HCT116 (cell line): ENCODE results near the gene ERBB4. TPM values are rescaled to one million over a fixed set of nuclear protein-coding genes. Genes with fewer than 3 reads are reported as not detected.

Experiments
- ATAC-seq: fragments of 200-7000 bp; cut with Tn5 transposase; 2 replicates; pipeline ENCODE4 v1.9.1; 2020; ENCODE audit warnings: mild to moderate bottlenecking, moderate library complexity
- BruUV-seq: library from RNA; stranded (reverse); fragments of 400-500 nt; replicated peaks from 2 replicates; lab custom pipeline; 2021; lab: Mats Ljungman, UMichigan
- CTCF ChIA-PET: fragments of 300-600 bp; sonication (Branson Sonifier 250); formaldehyde crosslinking; loops from one replicate; lab custom pipeline; 2021; ENCODE audit warnings: antibody characterized with exemption; lab: Charles Lee
- POLR2A ChIA-PET: fragments of 300-600, 350-600 bp; sonication (Branson Sonifier 250); formaldehyde crosslinking; loops from one replicate; lab custom pipeline; 2021; ENCODE audit warnings: antibody characterized with exemption; lab: Charles Lee
- RAD21 ChIA-PET, 2 experiments: fragments of 300-600 bp; sonication (Branson Sonifier 250); formaldehyde crosslinking; loops; one replicate each; lab custom pipeline; 2023; ENCODE audit warnings: low total read pairs in 2 of 2; ENCODE audit not compliant: uncharacterized antibody in 2 of 2, unreplicated experiment in 2 of 2, low non-redundant PET in 1 of 2; lab: Charles Lee
- DNase-seq: peaks from one replicate; pipeline ENCODE4 v3.0.0-alpha.2; 2010; ENCODE audit warnings: low read depth, low spot score
- H2AFZ ChIP-seq: fragments of 200-600 bp; shearing (Covaris generic), sonication (generic); 2 replicates; pipeline ENCODE4 v1.6.1; 2017; ENCODE audit warnings: low read depth, mixed run types, mixed read lengths, antibody characterized with exemption, low read length; ENCODE audit not compliant: poor library complexity, severe bottlenecking
- H3K27ac ChIP-seq: 2 replicates; pipeline ENCODE4 v1.5.1; 2012; ENCODE audit warnings: low read depth, low read length
- H3K27me3 ChIP-seq: fragments of 200-600 bp; sonication (generic); 2 replicates; pipeline ENCODE4 v1.6.1; 2016; ENCODE audit warnings: mixed run types, low read length, mixed read lengths; ENCODE audit not compliant: insufficient read depth
- H3K36me3 ChIP-seq, 2 experiments: fragments of 200-500 bp in 1 of 2; fragments of 200-600 bp in 1 of 2; sonication (Bioruptor generic) in 1 of 2; sonication (generic) in 1 of 2; 2 replicates each; pipeline versions ENCODE4 v1.5.1 to v1.6.1; 2014 to 2016; ENCODE audit warnings: low read length in 2 of 2, inconsistent platforms in 1 of 2, mixed read lengths in 1 of 2, mixed run types in 1 of 2; ENCODE audit not compliant: insufficient read depth in 2 of 2, control insufficient read depth in 1 of 2
- H3K4me1 ChIP-seq, 2 experiments: fragments of 200-600 bp in 1 of 2; sonication (generic) in 1 of 2; 2 replicates each; pipeline versions ENCODE4 v1.5.1 to v1.6.1; 2012 to 2017; ENCODE audit warnings: low read length in 2 of 2, inconsistent platforms in 1 of 2, mild to moderate bottlenecking in 1 of 2, mixed read lengths in 1 of 2, mixed run types in 1 of 2, moderate library complexity in 1 of 2; ENCODE audit not compliant: insufficient read depth in 2 of 2, control insufficient read depth in 1 of 2
- H3K4me2 ChIP-seq: fragments of 200-600 bp; sonication (generic); 2 replicates; pipeline ENCODE4 v1.6.1; 2017; ENCODE audit warnings: mixed run types, low read length, mixed read lengths
- H3K4me3 ChIP-seq, 2 experiments: fragments of 200-600 bp in 1 of 2; sonication (generic) in 1 of 2; replicated peaks in 1 of 2; 2 replicates each; pipeline ENCODE4 v1.5.1; 2011 to 2016; ENCODE audit warnings: low read length in 2 of 2, control low read depth in 1 of 2, low read depth in 1 of 2, mild to moderate bottlenecking in 1 of 2, mixed read lengths in 1 of 2, mixed run types in 1 of 2
- H3K79me2 ChIP-seq: fragments of 200-600 bp; sonication (generic); 2 replicates; pipeline ENCODE4 v1.6.1; 2017; ENCODE audit warnings: mild to moderate bottlenecking, mixed run types, low read length, moderate library complexity, mixed read lengths; ENCODE audit not compliant: insufficient read depth
- H3K9ac ChIP-seq: fragments of 200-600 bp; sonication (generic); 2 replicates; pipeline ENCODE4 v1.6.1; 2016; ENCODE audit warnings: low read length, mixed read lengths
- H3K9me2 ChIP-seq: fragments of 200-600 bp; sonication (generic), shearing (Covaris generic); 2 replicates; pipeline ENCODE4 v1.6.1; 2017; ENCODE audit warnings: mixed run types, mild to moderate bottlenecking, moderate library complexity; ENCODE audit not compliant: insufficient read depth
- H3K9me3 ChIP-seq, 2 experiments: fragments of 200-500 bp in 1 of 2; fragments of 200-600 bp in 1 of 2; sonication (Bioruptor generic) in 1 of 2; sonication (generic) in 1 of 2; 2 replicates each; pipeline ENCODE4 v1.6.1; 2014 to 2017; ENCODE audit warnings: low read length in 2 of 2, mixed read lengths in 2 of 2, inconsistent platforms in 1 of 2, low read depth in 1 of 2, mild to moderate bottlenecking in 1 of 2, mixed run types in 1 of 2, moderate library complexity in 1 of 2; ENCODE audit not compliant: control insufficient read depth in 1 of 2, insufficient read depth in 1 of 2
- H4K20me1 ChIP-seq: fragments of 200-600 bp; sonication (generic), shearing (Covaris generic); 2 replicates; pipeline ENCODE4 v1.6.1; 2017; ENCODE audit warnings: mixed run types, mild to moderate bottlenecking, moderate library complexity; ENCODE audit not compliant: insufficient read depth
- CTCF ChIP-seq, 3 experiments: fragments of 200-600 bp in 1 of 3; sonication (generic) in 1 of 3; IDR thresholded peaks in 2 of 3; conservative IDR thresholded peaks in 1 of 3; 2 replicates each; pipeline ENCODE4 v1.5.1; 2012 to 2017; ENCODE audit warnings: low read depth in 2 of 3, low read length in 2 of 3, antibody characterized with exemption in 1 of 3, borderline replicate concordance in 1 of 3, control low read depth in 1 of 3, mild to moderate bottlenecking in 1 of 3, mixed read lengths in 1 of 3, mixed run types in 1 of 3, moderate library complexity in 1 of 3; ENCODE audit not compliant: insufficient read depth in 1 of 3
- EGR1 ChIP-seq: IDR thresholded peaks from 2 replicates; pipeline ENCODE4 v1.6.1; 2012; ENCODE audit warnings: low read depth
- EZH2phosphoT487 ChIP-seq: fragments of 200-600 bp; IDR thresholded peaks from 2 replicates; pipeline ENCODE4 v1.6.1; 2018; ENCODE audit warnings: antibody characterized with exemption, borderline replicate concordance
- FOSL1 ChIP-seq: IDR thresholded peaks from 2 replicates; pipeline ENCODE4 v1.6.1; 2012; ENCODE audit warnings: low read depth
- SIN3A ChIP-seq: IDR thresholded peaks from 2 replicates; pipeline ENCODE4 v1.6.1; 2012; ENCODE audit warnings: low read depth
- intact Hi-C: fragments of 100-400 bp; cut with micrococcal nuclease; formaldehyde crosslinking; loops from 2 replicates; pipeline ENCODE4 v1.10.0; 2022
- total RNA-seq: library from RNA; stranded (reverse); gene quantifications from one replicate; pipeline ENCODE4 v1.2.1, GENCODE V29; 2021; ENCODE audit not compliant: unreplicated experiment

The ERBB4 gene
- total RNA-seq, 1 experiment from 2014 or later: 0.10 TPM

GRCh38 chr2:212536817-212537725 lies 1.5 kb downstream of the ERBB4 start:
- Histone ChIP-seq H3K4me2 (no peak overlapping the region), H3K27me3 (no peaks in the 10 kb centered on the region), H3K4me3 (no peak overlapping the region), H2AFZ (no peak overlapping the region), H3K9me3 (no peaks in the 10 kb centered on the region), H3K79me2 (no peaks in the 10 kb centered on the region), H3K36me3 (no peaks in the 10 kb centered on the region), H4K20me1 (no peaks in the 10 kb centered on the region), H3K4me1 (no peaks in the 10 kb centered on the region), H3K9ac (no peak overlapping the region), H3K9me2 (no peaks in the 10 kb centered on the region), H3K27ac (no peak overlapping the region)
- CTCF ChIA-PET: no interaction called here
- TF ChIP-seq SIN3A (no peak), FOSL1 (no peak), CTCF (IDR thresholded peaks at IDR 0.05 in 2 of 3, conservative IDR thresholded peaks at IDR 0.05 in 1 of 3; ENCODE audit: borderline replicate concordance in 1 of 3, insufficient read depth in 1 of 3, low read depth in 2 of 3, low read length in 2 of 3) (no peak), EZH2phosphoT487 (no peak), EGR1 (no peak)
- intact Hi-C loops: no loop called here
- BruUV-seq: no TSS peak
- POLR2A ChIA-PET: no interaction called here
- RAD21 ChIA-PET: no interaction called here
- DNase-seq: no peak
- ATAC-seq: no peak
